Measurements from ENCODE around the gene C2CD5. TPM values are rescaled to one million over a fixed set of nuclear protein-coding genes. Genes with fewer than 3 reads are reported as not detected.

The C2CD5 gene
- total RNA-seq, 2 donors from 2014 or later, result 10.9 to 15.1 TPM

GRCh38 chr12:22463306-22463705 is 81.0 kb downstream of the C2CD5 start:
- no peak overlapping the region for H3K27ac ChIP-seq
- H3K27me3 ChIP-seq, result no peaks in the 10 kb centered on the region
- no peak overlapping the region for H3K4me3 ChIP-seq
- DNase-seq (ENCODE audit: low spot score), result no peak
- TF ChIP-seq CTCF (IDR thresholded peaks at IDR 0.05), result no peak
- H3K4me1 ChIP-seq, result no peaks in the 10 kb centered on the region
- no peaks in the 10 kb centered on the region for H3K9me3 ChIP-seq
- no peaks in the 10 kb centered on the region for H3K36me3 ChIP-seq

- Histone ChIP-seq H3K9me3 (no peaks in the 10 kb centered on the region), H3K4me1 (no peaks in the 10 kb centered on the region), H3K4me3 (no peak overlapping the region), H3K27me3 (no peaks in the 10 kb centered on the region), H3K27ac (no peak overlapping the region), H3K36me3 (no peaks in the 10 kb centered on the region)
- no peak for TF ChIP-seq CTCF (IDR thresholded peaks at IDR 0.05)
- no peak for DNase-seq (ENCODE audit: low spot score)
Measured at GRCh38 chr12:22461786-22462185, 82.6 kb downstream of the C2CD5 start.

GRCh38 chr12:22459838-22460490 is 84.4 kb downstream of the C2CD5 start:
- no peak for DNase-seq (ENCODE audit: low spot score)
- Histone ChIP-seq H3K36me3 (no peaks in the 10 kb centered on the region), H3K9me3 (no peaks in the 10 kb centered on the region), H3K4me1 (no peaks in the 10 kb centered on the region), H3K4me3 (no peak overlapping the region), H3K27me3 (no peaks in the 10 kb centered on the region), H3K27ac (no peak overlapping the region)
- peak; percentile 44 to 67 for TF ChIP-seq CTCF (IDR thresholded peaks at IDR 0.05)

GRCh38 chr12:22458298-22458937 is 85.9 kb downstream of the C2CD5 start:
- Histone ChIP-seq H3K27me3 (no peaks in the 10 kb centered on the region), H3K27ac (no peak overlapping the region), H3K4me1 (no peaks in the 10 kb centered on the region), H3K9me3 (no peaks in the 10 kb centered on the region), H3K4me3 (no peak overlapping the region), H3K36me3 (peaks cover 7% of the 10 kb centered on the region)
- TF ChIP-seq CTCF (IDR thresholded peaks at IDR 0.05), result no peak
- DNase-seq (ENCODE audit: low spot score), result no peak

GRCh38 chr12:22457085-22457484 is 87.3 kb downstream of the C2CD5 start:
- H3K27me3 ChIP-seq, result no peaks in the 10 kb centered on the region
- H3K27ac ChIP-seq, result no peak overlapping the region
- TF ChIP-seq CTCF (IDR thresholded peaks at IDR 0.05), result no peak
- DNase-seq (ENCODE audit: low spot score), result no peak
- H3K4me3 ChIP-seq, result no peak overlapping the region
- H3K36me3 ChIP-seq, result peaks cover 7% of the 10 kb centered on the region
- H3K4me1 ChIP-seq, result no peaks in the 10 kb centered on the region
- H3K9me3 ChIP-seq, result no peaks in the 10 kb centered on the region
